Ovary (tissue), 9 donors: ENCODE data around the gene DONSON. TPM values are rescaled to one million over a fixed set of nuclear protein-coding genes. Genes with fewer than 3 reads are reported as not detected.

Experiments used
- DNase-seq, 5 donors: peaks; one replicate each; pipeline ENCODE4 v3.0.0-alpha.2; 2019 to 2020
- H3K27ac ChIP-seq, 2 donors: fragments of 200-600 bp; one replicate each; pipeline versions ENCODE4 v1.5.1 to v1.8.0; 2019 to 2022
- H3K27me3 ChIP-seq: fragments of 200-600 bp; one replicate; pipeline ENCODE4 v1.8.0; 2022
- H3K36me3 ChIP-seq: fragments of 200-600 bp; sonication (generic); one replicate; pipeline ENCODE4 v1.5.1; 2019
- H3K4me1 ChIP-seq: one replicate; pipeline ENCODE4 v1.8.1; 2013; ENCODE audit warnings: mild to moderate bottlenecking, moderate library complexity; ENCODE audit not compliant: insufficient read depth
- H3K4me3 ChIP-seq: fragments of 200-600 bp; sonication (generic); one replicate; pipeline ENCODE4 v1.5.1; 2017
- H3K9me3 ChIP-seq, 2 donors: fragments of 200-600 bp in 1 of 2; sonication (generic) in 1 of 2; one replicate each; pipeline versions ENCODE4 v1.5.1 to v1.8.1; 2013 to 2019; ENCODE audit warnings: mild to moderate bottlenecking in 1 of 2, moderate library complexity in 1 of 2
- CTCF ChIP-seq, 3 donors: fragments of 450-650 bp in 2 of 3; fragments of 200-600 bp in 1 of 3; IDR thresholded peaks; one replicate each; pipeline versions ENCODE4 v1.5.1 to v1.8.0; 2016 to 2022; ENCODE audit warnings: antibody characterized with exemption in 3 of 3, mild to moderate bottlenecking in 1 of 3
- EP300 ChIP-seq: sonication (generic); formaldehyde crosslinking; IDR thresholded peaks from one replicate; pipeline ENCODE4 v1.6.1; 2017; ENCODE audit warnings: antibody characterized with exemption
- POLR2A ChIP-seq: fragments of 450-650 bp; IDR thresholded peaks from one replicate; pipeline ENCODE4 v1.6.1; 2017; ENCODE audit warnings: antibody characterized with exemption, mild to moderate bottlenecking, moderate library complexity
- WGBS, 3 donors: extraction: QIAGEN DNeasy Blood & Tissue Kit in 1 of 3; methylation state at CpG; one replicate each; pipeline versions ENCODE4 v1.1.5 to v1.1.7; 2013 to 2017; 5-methylcytosine and 5-hydroxymethylcytosine counted together
- intact Hi-C, 4 donors: fragments of 100-400 bp; cut with DNase I; formaldehyde crosslinking; loops; one replicate each; pipeline versions ENCODE4 v1.11.0 to v1.15.1; 2022 to 2023
- polyA plus RNA-seq, 2 donors: library from polyadenylated mRNA; stranded (reverse); fragments of 200-250 nt in 1 of 2; fragments of 350-450 nt in 1 of 2; fragmentation: Illumina TruSeq in 1 of 2; extraction: RNeasy Lipid Tissue Mini Kit (QIAGEN cat#74804) in 1 of 2; gene quantifications; one replicate each; pipeline ENCODE4 v1.2.3, GENCODE V29; 2013 to 2014
- total RNA-seq, 7 donors: library from RNA; depleted of rRNA in 2 of 7; stranded (reverse); fragments of >200 nt in 2 of 7; fragmentation: NEBNext Ultra II Directional in 3 of 7; extraction: Animal tissue kit (Norgen Biotek cat#: 25700) in 3 of 7; gene quantifications; one replicate each; pipeline versions ENCODE4 v1.1.0 to v1.2.4, GENCODE V29; 2016 to 2023
- donor health status: DM: no; HTN: no; CAD: no; lungs with moderate emphysema.
- donor health status: DM: no; HTN: no; CAD: no.
- donor health status: Bipolar disorder and iron deficiency.
- donor health status: DM: yes; HTN: yes; CAD: no.
- donor health status: DM: no; HTN: no; CAD: no.
- donor health status: DM: yes; HTN: yes; CAD: no.

The DONSON gene
- total and polyA plus RNA-seq, 9 donors: 5.1 to 14.1 (median 10.3) TPM

DNA sequence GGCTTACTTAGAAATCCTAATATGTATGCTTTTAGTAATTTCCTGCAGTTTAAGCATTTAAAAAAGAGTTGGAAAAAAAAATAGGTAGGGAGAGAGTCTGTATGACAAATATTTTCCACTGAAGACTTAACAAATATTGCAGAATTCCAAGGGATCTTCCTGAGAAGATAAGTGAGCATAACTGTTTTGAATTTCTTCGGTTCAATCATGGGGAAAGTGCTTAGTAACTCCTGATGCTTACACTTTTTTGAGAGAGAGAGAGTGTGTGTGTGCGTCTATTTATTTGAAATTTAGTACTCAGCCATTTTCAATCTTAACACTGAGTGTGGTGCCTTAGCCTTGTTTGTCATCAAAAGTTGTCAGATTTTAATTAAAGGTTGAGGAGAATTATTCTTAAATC, 27.1 kb downstream of the DONSON start:
- Histone ChIP-seq H3K4me1 (peaks cover 1% of the 10 kb centered on the region), H3K4me3 (no peak overlapping the region), H3K9me3 (no peaks in the 10 kb centered on the region), H3K27ac (no peak overlapping the region), H3K36me3 (no peaks in the 10 kb centered on the region), H3K27me3 (no peaks in the 10 kb centered on the region)
- DNase-seq: no peak
- intact Hi-C loops: no loop called here
- 14 to 16% (median 15%) methylated on average over 2 of the region's 2 CpGs for WGBS, 3 donors
- no peak for TF ChIP-seq POLR2A
- TF ChIP-seq CTCF (IDR thresholded peaks at IDR 0.05): no peak
- TF ChIP-seq EP300: no peak

DNA sequence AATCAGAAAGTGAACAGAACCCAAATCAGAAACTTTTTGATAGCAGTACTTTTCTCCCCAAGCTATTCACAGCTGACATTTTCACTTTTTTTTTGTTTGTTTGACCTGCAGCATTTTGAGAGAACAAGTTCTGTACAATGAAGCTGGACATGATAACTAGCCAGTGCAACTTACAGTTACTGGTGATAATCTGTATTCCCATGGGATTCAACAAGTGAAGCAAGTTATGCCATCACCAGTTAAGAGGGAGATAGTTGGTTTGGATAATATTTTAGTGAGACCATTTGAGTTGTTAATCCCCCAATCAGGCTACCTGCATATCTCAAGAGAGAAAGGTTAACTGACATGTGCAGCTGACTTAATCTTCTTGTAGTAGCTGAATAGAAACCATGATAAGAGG, 27.5 kb downstream of the DONSON start:
- H3K27ac ChIP-seq: no peak overlapping the region

GRCh38 chr21:33559813-33560212, 28.7 kb downstream of the DONSON start:
- Histone ChIP-seq H3K4me3 (no peak overlapping the region), H3K4me1 (peaks cover 1% of the 10 kb centered on the region), H3K27me3 (no peaks in the 10 kb centered on the region), H3K9me3 (no peaks in the 10 kb centered on the region), H3K27ac (no peak overlapping the region), H3K36me3 (no peaks in the 10 kb centered on the region)
- no peak for DNase-seq
- no peak for TF ChIP-seq EP300
- 87 to 91% (median 87%) methylated on average over 10 of the region's 10 CpGs for WGBS, 3 donors
- intact Hi-C loops: no loop called here

More for the DNA sequence above, 27.5 kb downstream of the DONSON start:
- intact Hi-C loops: no loop called here
- H3K4me1 ChIP-seq: peaks cover 1% of the 10 kb centered on the region
- DNase-seq: no peak
- no peaks in the 10 kb centered on the region for H3K27me3 ChIP-seq
- H3K36me3 ChIP-seq: no peaks in the 10 kb centered on the region
- H3K4me3 ChIP-seq: no peak overlapping the region
- no peaks in the 10 kb centered on the region for H3K9me3 ChIP-seq
- TF ChIP-seq POLR2A (no peak), EP300 (no peak), CTCF (IDR thresholded peaks at IDR 0.05) (no peak)

- Histone ChIP-seq H3K4me1 (peaks cover 1% of the 10 kb centered on the region), H3K9me3 (no peaks in the 10 kb centered on the region), H3K36me3 (no peaks in the 10 kb centered on the region), H3K27me3 (no peaks in the 10 kb centered on the region), H3K27ac (no peak overlapping the region), H3K4me3 (no peak overlapping the region)
- intact Hi-C loops: no loop called here
- 46 to 69% (median 52%) methylated on average over 4 of the region's 4 CpGs for WGBS, 3 donors
- no peak for DNase-seq
- TF ChIP-seq CTCF (IDR thresholded peaks at IDR 0.05) (no peak), EP300 (no peak), POLR2A (no peak)
Observed at GRCh38 chr21:33558777-33559421, 29.6 kb downstream of the DONSON start.

GRCh38 chr21:33557447-33557846, 31.0 kb downstream of the DONSON start:
- peaks cover 1% of the 10 kb centered on the region for H3K4me1 ChIP-seq
- no peak for DNase-seq
- H3K27ac ChIP-seq: no peak overlapping the region
- intact Hi-C loops: no loop called here
- no peak overlapping the region for H3K4me3 ChIP-seq
- WGBS, 3 donors: 94 to 97% (median 96%) methylated on average over 19 of the region's 19 CpGs
- H3K27me3 ChIP-seq: no peaks in the 10 kb centered on the region
- peaks cover 7% of the 10 kb centered on the region for H3K36me3 ChIP-seq
- TF ChIP-seq EP300: no peak
- H3K9me3 ChIP-seq: no peaks in the 10 kb centered on the region
